Neutrophil (primary cell): ENCODE measurements around the gene TMEM43.

Experiments used
- H3K27ac ChIP-seq: fragments of 200-600 bp; sonication (generic); 2 replicates; pipeline ENCODE4 v1.5.1; 2016; ENCODE audit warnings: mild to moderate bottlenecking, moderate library complexity
- H3K27me3 ChIP-seq: fragments of 200-600 bp; sonication (generic); 2 replicates; pipeline ENCODE4 v1.6.0; 2016; ENCODE audit warnings: mild to moderate bottlenecking
- H3K36me3 ChIP-seq: fragments of 200-600 bp; sonication (generic); 2 replicates; pipeline ENCODE4 v1.5.1; 2017
- H3K4me1 ChIP-seq, 2 experiments: fragments of 200-600 bp in 1 of 2; sonication (generic) in 1 of 2; 1 replicate in 1 of 2; 2 replicates in 1 of 2; pipeline versions ENCODE4 v1.5.1 to v1.6.1; 2013 to 2016; ENCODE audit warnings: low read depth in 1 of 2, low read length in 1 of 2, mild to moderate bottlenecking in 1 of 2, moderate library complexity in 1 of 2; ENCODE audit not compliant: control insufficient read depth in 1 of 2, insufficient read depth in 1 of 2
- H3K4me3 ChIP-seq, 2 experiments: fragments of 200-600 bp in 1 of 2; sonication (generic) in 1 of 2; 1 replicate in 1 of 2; 2 replicates in 1 of 2; pipeline ENCODE4 v1.5.1; 2013 to 2016; ENCODE audit warnings: low read depth in 1 of 2, low read length in 1 of 2, mild to moderate bottlenecking in 1 of 2, moderate library complexity in 1 of 2
- H3K9me3 ChIP-seq: fragments of 200-600 bp; sonication (generic); 2 replicates; pipeline ENCODE4 v1.5.1; 2016
- CTCF ChIP-seq: fragments of 200-600 bp; sonication (generic); IDR thresholded peaks from 2 replicates; pipeline ENCODE4 v1.5.1; 2016; ENCODE audit warnings: antibody characterized with exemption

TMEM43 gene

GRCh38 chr3:14152963-14153355, 28.1 kb downstream of the TMEM43 start:
- Histone ChIP-seq H3K4me3 (no peak overlapping the region), H3K27ac (no peak overlapping the region), H3K36me3 (peaks cover 72% of the 10 kb centered on the region), H3K9me3 (no peaks in the 10 kb centered on the region), H3K27me3 (no peaks in the 10 kb centered on the region), H3K4me1 (no peaks in the 10 kb centered on the region)
- TF ChIP-seq CTCF = no peak

GRCh38 chr3:14153663-14154062, 28.8 kb downstream of the TMEM43 start:
- H3K27me3 ChIP-seq = no peaks in the 10 kb centered on the region
- H3K27ac ChIP-seq = no peak overlapping the region
- no peaks in the 10 kb centered on the region for H3K9me3 ChIP-seq
- no peaks in the 10 kb centered on the region for H3K4me1 ChIP-seq
- H3K4me3 ChIP-seq = no peak overlapping the region
- no peak for TF ChIP-seq CTCF
- peaks cover 72% of the 10 kb centered on the region for H3K36me3 ChIP-seq

- Histone ChIP-seq H3K4me3 (no peak overlapping the region), H3K36me3 (peaks cover 74% of the 10 kb centered on the region), H3K27ac (no peak overlapping the region), H3K27me3 (no peaks in the 10 kb centered on the region), H3K4me1 (no peaks in the 10 kb centered on the region), H3K9me3 (no peaks in the 10 kb centered on the region)
- TF ChIP-seq CTCF = no peak
Observed at GRCh38 chr3:14154276-14154675, 29.4 kb downstream of the TMEM43 start.

GRCh38 chr3:14154895-14155440, 30.1 kb downstream of the TMEM43 start:
- Histone ChIP-seq H3K4me3 (no peak overlapping the region), H3K27me3 (no peaks in the 10 kb centered on the region), H3K27ac (peak overlapping the region; percentile 47), H3K4me1 (no peaks in the 10 kb centered on the region), H3K9me3 (no peaks in the 10 kb centered on the region), H3K36me3 (peaks cover 77% of the 10 kb centered on the region)
- TF ChIP-seq CTCF = no peak

GRCh38 chr3:14156201-14156600, 31.3 kb downstream of the TMEM43 start:
- H3K4me1 ChIP-seq = no peaks in the 10 kb centered on the region
- no peak for TF ChIP-seq CTCF
- H3K27me3 ChIP-seq = no peaks in the 10 kb centered on the region
- H3K27ac ChIP-seq = no peak overlapping the region
- no peaks in the 10 kb centered on the region for H3K9me3 ChIP-seq
- peaks cover 81% of the 10 kb centered on the region for H3K36me3 ChIP-seq
- no peak overlapping the region for H3K4me3 ChIP-seq
